GM12891 (cell line): ENCODE measurements around the gene PPM1G.
A peak's percentile ranks its signal among the peaks of the same experiment; 100 is the strongest.

Experiments
- DNase-seq: peaks from one replicate; pipeline ENCODE4 v3.0.0; 2011; ENCODE audit warnings: low spot score; ENCODE audit not compliant: insufficient read length
- FAIRE-seq: peaks from 2 replicates; lab custom pipeline; 2011; peaks lifted over from hg19 to GRCh38; lab: Jason Lieb, UNC
- PAX5 ChIP-seq: IDR thresholded peaks from 2 replicates; pipeline ENCODE4 v1.6.1; 2011; ENCODE audit warnings: low read length, moderate library complexity, mild to moderate bottlenecking; ENCODE audit not compliant: insufficient read depth, severe bottlenecking
- POLR2A ChIP-seq: IDR thresholded peaks from 2 replicates; pipeline ENCODE4 v1.6.1; 2011; ENCODE audit warnings: low read depth, low read length, control low read depth
- POLR2AphosphoS5 ChIP-seq: IDR thresholded peaks from 2 replicates; pipeline ENCODE4 v1.6.1; 2011; ENCODE audit warnings: low read depth, low read length, control low read depth
- POU2F2 ChIP-seq: IDR thresholded peaks from 2 replicates; pipeline ENCODE4 v1.6.1; 2011; ENCODE audit warnings: low read depth, mild to moderate bottlenecking, control low read depth, low read length, moderate library complexity
- SPI1 ChIP-seq: IDR thresholded peaks from 2 replicates; pipeline ENCODE4 v1.6.1; 2011; ENCODE audit warnings: low read depth, low read length, control low read depth
- TAF1 ChIP-seq: IDR thresholded peaks from 2 replicates; pipeline ENCODE4 v1.6.1; 2011; ENCODE audit warnings: low read depth, low read length, control low read depth

The PPM1G gene

DNA sequence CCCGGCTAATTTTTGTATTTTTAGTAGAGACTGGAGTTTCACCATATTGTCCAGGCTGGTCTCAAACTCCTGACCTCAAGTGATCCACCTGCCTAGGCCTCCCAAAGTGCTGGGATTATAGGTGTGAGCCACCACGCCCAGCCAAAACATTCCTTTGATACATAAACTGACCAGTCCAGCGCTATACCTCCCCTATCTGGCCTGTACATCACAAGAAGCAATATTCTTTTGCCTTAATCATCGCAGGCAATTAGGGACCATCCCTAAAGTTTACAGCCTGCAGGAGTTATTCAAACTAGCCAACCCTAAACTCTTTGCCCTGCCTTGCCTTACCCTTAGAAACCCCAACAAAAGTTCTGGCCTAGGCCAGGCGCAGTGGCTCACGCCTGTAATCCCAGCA, 6.8 kb upstream of the PPM1G start:
- TF ChIP-seq POU2F2 (no peak), POLR2AphosphoS5 (no peak), POLR2A (no peak), TAF1 (no peak), PAX5 (no peak), SPI1 (no peak)
- no peak for DNase-seq
- FAIRE-seq, result no peak

DNA sequence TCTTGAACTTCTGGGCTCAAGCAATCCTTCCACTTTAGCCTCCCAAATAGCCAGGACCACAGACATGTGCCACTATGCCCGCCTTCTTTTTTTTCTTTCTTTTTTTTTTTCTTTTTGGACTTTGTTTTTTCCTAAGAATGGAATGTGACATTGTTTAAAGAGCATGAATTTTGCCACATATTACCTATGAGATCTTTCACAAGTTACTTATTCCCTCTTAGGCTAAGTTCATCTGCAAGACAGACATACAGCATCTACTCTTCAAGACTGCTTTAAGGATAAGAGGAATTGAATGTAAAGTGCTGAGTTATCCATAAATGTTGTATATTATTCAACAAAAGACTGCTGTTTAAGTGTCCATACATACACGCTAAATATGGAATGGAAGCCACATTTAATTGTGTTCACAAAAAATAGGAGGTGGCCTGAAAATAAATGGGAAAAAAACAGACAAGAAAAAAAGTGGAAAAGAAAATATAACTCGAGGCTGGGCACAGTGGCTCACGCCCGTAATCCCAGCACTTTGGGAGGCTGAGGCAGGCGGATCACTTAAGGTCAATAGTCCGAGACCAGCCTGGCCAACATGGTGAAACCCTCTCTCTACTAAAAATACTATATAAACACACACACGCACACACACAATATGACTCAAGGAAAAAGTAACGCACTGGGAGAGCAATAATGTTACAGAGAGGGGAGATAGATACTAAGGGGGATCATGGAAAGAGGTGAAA, 3.2 kb upstream of the PPM1G start:
- DNase-seq, result no peak
- TF ChIP-seq PAX5 (no peak), TAF1 (no peak), SPI1 (no peak), POU2F2 (no peak), POLR2AphosphoS5 (no peak), POLR2A (no peak)
- FAIRE-seq, result no peak

DNA sequence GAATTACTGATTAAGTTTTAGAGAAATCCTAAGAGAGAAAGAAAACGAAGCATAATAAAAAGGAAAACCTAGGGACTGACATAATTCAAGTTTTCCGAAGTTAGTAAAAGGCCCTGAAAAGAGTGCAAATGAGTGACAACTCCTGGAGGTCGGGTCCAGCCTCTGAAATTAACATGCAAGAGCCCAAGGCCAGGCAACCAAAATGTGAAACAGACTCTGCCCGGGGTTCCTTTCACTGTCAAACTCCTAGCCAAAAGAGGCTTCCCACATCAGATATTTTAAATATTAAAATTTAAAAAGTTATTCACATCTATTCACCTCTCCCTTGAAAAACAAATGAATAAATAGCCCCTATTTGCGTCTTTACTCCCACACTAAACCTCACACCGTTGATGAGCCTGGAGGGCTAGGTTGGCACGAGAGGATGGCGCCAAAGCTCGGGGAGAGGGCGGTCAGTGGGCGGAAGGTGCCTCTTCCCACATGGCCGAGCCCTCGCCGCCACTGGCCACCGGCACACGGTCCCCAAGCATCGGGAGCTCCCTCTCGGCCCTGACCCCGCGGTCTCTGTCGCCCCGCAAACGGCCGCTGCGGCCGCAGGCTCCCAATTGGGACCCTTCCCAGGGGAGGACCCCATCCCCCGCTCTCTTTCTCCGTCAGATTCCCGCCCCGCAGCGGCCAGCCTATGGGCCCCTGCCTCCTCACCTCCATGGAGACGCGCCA, 630 bp downstream of the PPM1G start:
- FAIRE-seq, result peak; percentile 16
- no peak for DNase-seq
- TF ChIP-seq POU2F2, result peak; percentile 11; the same call in 1 of the 2 replicates
- TF ChIP-seq TAF1, result no peak

DNA sequence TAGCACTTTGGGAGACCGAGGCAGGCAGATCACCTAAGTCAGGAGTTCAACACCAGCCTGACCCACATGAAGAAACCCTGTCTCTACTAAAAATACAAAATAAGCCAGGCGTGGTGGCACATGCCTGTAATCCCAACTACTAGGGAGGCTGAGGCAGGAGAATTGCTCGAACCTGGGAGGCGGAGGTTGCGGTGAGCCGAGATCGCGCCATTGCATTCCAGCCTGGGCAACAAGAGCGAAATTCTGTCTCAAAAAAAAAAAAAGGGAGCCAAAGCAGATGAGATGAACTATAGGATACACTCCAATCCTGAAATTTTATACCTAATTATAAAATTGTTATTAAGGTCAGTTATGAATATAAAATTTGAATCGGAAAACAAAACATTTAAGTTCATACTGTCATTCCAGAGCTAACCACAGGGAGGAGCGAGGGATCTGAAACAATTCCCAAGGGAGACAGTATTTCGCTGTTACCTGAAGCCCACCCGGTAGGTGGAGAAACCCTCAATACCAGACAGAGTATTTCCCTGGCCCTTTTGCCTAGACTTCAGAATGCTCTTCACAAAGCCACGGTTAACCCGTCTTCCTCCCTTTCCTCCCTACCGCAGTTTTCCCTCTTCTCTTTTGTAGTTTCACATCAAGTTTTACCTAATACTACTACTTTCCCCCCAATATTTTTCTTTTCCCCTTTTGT, 1.4 kb downstream of the PPM1G start:
- FAIRE-seq (no peak), DNase-seq (no peak)
- TF ChIP-seq TAF1 (no peak), SPI1 (peak; percentile 55)

DNA sequence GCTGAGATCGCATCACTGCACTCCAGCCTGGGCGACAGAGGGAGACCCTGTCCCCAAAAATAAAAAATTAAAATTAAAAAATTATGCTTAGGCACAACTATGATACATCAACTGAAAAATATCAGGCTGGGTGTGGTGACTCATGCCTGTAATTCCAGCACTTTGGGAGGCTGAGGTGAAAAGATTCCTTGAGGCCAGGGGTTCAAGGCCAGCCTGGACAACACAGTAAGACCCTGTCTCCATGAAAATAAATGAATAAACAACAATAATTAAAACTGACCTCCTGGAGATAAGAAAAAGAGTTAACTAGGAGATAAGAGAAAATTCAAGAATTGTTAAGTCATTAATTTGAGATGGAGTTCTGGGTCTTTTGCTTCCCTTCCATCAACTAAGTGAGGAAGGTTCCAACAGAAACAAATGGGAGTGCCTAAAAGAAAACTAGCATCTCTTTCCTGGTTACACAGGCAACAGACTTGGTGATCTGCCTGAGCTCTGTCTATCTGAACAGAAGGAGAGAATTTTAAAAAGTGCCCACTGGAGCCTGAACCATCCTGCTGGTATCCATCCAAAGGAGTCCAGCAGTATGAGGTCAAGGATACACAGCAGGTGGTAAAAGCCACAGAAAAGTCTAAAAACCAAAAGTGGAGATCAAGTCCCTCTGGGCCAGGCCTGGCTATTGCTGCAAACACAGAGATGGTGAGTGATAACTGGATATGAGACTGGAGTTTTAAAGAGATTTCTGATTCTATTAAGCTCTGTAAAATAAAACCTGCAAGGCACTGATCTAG, 8.8 kb downstream of the PPM1G start:
- FAIRE-seq (no peak), DNase-seq (no peak)
- TF ChIP-seq POLR2A, result no peak
- no peak for TF ChIP-seq POU2F2
- no peak for TF ChIP-seq PAX5
- no peak for TF ChIP-seq POLR2AphosphoS5
- no peak for TF ChIP-seq SPI1
- no peak for TF ChIP-seq TAF1

DNA sequence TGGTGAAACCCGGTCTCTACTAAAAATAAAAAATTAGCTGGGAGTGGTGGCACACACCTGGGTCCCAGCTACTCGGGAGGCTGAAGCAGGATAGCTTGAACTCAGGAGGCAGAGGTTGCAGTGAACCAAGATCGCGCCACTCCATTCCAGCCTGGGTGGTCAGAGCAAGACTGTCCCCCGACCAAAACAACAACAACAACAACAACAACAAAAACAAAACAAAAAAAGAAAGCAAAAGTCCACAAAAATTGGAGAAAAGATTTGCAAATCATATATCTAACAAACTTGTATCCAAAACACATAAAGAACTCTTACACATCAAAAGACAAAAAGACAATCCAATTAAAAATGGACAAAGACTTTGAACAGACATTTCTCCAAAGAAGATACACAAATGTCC, 10.4 kb downstream of the PPM1G start:
- no peak for FAIRE-seq
- TF ChIP-seq SPI1 (no peak), TAF1 (no peak), POLR2A (no peak), PAX5 (no peak), POLR2AphosphoS5 (no peak), POU2F2 (no peak)
- no peak for DNase-seq

DNA sequence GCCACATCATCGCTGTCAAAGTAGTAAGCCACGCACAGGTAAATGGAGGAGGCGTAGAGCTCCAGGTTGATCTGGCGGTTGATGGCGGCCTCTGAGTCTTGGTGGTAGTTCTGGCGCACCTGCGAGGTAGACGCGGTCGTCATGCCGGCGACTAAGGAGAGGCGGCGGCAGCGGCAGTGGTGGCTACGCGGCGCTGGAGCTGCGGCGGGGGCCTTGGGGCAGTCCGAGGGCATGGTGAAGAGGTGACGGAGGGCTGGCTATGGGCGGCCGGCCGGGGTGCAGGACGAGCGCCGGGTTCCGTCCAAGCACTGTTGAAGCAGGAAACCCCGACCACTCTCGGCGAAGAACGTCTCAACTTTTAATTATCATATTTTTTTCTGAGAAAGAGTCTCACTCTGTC, 16.2 kb downstream of the PPM1G start:
- FAIRE-seq (no peak), DNase-seq (no peak)
- TF ChIP-seq TAF1, result no peak
- TF ChIP-seq POLR2AphosphoS5, result no peak
- no peak for TF ChIP-seq POU2F2
- no peak for TF ChIP-seq PAX5
- no peak for TF ChIP-seq POLR2A
- no peak for TF ChIP-seq SPI1

DNA sequence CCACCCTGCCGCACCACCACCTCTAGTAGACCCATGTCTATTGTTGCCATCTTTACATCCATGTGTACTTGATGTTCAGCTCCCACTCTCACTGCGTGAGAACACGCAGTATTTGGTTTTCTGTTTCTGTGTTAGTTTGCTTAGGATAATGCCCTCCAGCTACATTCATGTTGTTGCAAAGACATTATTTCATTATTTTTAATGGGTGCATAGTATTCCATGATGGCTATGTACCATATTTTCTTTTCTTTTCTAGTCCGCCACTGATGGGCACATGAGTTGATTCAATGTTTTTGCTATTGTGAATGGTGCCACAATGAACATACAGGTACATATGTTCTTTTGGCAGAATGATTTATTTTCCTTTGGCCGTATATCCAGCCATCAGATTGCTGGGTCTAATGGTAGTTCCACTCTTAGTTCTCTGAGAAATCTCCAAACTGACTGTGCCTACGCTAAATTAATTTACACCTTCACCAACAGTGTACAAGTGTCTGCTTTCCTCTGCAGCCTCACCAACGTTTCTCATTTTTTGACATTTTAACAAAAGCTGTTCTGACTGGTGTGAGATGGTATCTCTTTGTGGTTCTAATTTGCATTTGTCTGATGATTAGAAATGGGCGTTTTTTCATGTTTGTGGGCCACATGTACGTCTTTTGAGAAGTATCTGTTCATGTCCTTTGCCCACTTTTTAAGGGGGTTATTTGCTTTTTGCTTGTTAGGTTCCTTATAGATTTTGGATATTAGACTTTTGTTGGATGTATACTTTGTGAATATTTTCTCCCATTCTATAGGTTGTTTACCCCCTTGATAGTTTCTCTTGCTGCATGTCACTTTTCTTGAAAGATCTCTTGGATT, 18.3 kb downstream of the PPM1G start:
- FAIRE-seq (no peak), DNase-seq (no peak)
- no peak for TF ChIP-seq POLR2AphosphoS5
- TF ChIP-seq PAX5, result no peak
- TF ChIP-seq SPI1, result no peak
- no peak for TF ChIP-seq POLR2A
- TF ChIP-seq POU2F2, result no peak
- no peak for TF ChIP-seq TAF1

DNA sequence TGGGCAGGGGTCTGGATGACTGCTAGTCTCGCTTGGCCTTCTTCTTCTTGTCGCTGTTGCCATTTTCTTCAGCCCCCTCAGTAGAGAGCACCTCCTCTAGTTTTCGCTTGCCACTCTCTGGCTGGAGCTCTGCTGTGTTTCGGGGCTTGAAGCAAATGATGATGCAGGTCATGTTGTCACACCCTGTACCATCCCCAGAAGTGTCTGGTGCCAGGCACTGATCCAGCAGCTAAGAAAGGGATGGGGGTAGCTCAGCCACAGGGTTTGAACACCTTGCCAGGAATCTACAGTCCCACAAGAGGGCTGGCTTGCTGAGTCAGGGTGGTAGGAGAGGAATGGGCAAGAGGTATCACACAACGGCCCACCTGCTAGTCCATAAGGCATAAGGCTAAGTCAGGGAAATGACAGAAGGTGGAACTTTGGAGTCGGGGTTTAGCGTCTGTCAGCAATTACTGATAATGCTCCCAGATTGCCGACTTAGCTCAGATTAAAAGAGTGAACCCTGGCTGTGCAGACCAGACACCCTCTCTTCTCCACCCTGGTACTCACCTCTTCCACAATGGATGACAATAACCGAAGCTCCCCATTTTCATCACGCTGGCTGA, 27.7 kb downstream of the PPM1G start:
- FAIRE-seq (peak; percentile 16), DNase-seq (no peak)
- TF ChIP-seq PAX5, result no peak
- no peak for TF ChIP-seq POU2F2
- TF ChIP-seq TAF1, result no peak
- TF ChIP-seq POLR2AphosphoS5, result no peak
